HG03442 (cell line): ENCODE results near the gene CRYGS.
"Not testable (repeated sequence)": the region's sequence is repeated elsewhere in the genome, so short reads cannot be mapped to it uniquely, and the experiment has no call there.

Experiments used
- ATAC-seq: cut with Tn5 transposase; IDR thresholded peaks from one replicate; pipeline ENCODE4 v1.9.1; 2021; ENCODE audit warnings: mild to moderate bottlenecking, moderate library complexity; ENCODE audit not compliant: unreplicated experiment

The CRYGS gene

DNA sequence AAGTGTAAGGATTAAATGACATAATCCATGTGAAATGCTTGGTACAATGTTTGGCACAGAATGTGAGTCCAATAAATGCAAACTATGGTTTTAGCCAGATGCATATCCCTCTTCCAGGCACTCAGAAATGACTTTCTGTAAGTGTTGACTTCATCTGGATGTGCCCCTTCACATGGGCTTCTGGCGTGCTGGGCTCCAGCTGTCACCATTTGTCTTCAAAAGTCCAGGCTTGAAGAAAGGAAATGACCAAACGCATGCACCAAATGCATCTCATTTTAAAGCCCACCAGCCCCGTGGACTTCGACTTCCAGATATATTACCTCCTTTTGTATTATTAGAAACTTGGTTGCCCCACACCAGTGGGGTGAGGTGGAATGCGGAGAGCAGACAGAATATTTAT, 23.7 kb downstream of the CRYGS start:
- no peak for ATAC-seq

DNA sequence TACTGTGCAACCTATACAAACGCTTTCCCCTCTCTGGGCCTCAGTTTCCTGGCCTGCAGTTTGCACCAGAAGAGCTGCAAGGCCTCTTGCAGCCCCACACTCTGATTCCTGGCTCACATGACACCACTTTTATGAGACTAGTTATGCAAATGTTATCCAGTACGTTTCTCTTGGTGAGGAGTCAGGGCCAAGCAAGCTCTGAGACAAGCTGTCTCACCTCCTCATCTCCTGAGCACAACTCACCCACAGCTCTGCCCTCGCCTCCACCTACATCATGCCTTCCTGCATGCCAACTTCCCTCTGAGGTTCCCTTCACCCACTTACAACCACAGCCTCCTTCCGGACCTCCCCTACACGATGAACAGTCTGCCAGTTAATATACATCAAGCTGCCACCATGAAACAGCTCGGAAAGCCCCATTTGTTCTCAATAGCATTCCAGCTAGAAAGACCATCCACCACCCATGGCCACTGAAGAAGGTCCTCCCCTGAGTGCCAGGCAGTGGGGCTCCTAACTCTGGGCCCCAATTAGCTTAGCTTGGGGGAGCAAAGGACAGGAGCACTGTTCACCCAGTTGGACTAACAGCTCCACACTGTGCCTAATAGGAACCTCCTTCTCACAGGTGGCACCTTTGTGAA, 25.0 kb downstream of the CRYGS start:
- ATAC-seq = peak; percentile 44

DNA sequence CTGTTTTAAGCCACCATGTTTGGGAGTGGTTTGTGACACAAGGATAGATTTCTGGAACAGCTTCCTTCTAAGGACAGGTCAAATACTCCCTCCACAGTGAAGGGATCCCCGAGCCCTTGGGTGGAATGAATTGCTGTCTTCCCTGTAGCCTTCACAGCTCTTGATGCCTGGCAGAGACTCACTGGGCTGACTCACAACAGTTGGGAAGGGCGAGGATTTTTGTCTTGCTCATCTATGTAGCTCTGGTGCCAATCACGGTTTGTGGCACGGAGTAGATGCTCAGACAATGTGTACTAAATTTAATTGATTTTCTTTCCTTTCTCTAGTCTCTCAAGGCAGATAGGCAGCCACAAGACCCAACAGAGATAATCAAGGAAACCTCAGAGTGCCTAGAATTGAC, 27.0 kb downstream of the CRYGS start:
- no peak for ATAC-seq

DNA sequence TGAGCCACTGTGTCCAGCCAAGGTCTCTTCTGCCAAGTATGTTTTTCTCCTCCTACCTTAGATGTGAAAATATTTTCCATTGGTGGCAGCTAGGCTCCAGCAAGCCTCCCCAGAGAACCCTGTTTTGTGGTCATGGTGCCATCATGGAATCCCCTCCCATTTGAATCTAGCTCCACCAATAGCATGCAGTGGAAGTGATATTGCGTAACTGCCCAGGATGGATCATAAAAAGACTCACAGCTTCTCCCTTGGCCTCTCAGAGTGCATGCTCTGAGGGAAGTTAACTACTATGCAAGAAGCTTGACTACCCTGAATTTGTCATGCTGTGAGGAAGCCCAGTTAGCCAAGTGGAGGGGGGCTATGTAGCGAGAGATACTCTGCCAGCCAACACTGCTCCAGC, 27.5 kb downstream of the CRYGS start:
- ATAC-seq = no peak

DNA sequence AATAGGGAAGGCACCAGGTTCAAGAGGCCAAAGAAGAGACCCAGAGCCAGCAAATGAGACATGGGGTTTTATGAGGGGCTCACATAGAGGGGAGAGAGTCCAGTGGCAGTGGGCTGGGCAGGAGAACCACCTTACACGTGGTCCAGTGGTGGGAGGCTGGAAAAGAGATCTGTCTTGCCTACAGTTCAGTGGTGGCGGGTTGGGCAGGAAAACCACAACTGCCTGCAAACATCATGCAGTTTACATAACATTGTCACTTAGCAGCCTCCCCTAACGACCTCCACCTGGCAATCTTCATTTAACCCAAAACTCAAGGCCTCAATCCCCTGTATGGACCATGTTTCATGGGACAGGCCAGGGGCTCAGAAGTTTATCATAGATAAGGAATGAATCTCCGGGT, 29.1 kb downstream of the CRYGS start:
- no peak for ATAC-seq

DNA sequence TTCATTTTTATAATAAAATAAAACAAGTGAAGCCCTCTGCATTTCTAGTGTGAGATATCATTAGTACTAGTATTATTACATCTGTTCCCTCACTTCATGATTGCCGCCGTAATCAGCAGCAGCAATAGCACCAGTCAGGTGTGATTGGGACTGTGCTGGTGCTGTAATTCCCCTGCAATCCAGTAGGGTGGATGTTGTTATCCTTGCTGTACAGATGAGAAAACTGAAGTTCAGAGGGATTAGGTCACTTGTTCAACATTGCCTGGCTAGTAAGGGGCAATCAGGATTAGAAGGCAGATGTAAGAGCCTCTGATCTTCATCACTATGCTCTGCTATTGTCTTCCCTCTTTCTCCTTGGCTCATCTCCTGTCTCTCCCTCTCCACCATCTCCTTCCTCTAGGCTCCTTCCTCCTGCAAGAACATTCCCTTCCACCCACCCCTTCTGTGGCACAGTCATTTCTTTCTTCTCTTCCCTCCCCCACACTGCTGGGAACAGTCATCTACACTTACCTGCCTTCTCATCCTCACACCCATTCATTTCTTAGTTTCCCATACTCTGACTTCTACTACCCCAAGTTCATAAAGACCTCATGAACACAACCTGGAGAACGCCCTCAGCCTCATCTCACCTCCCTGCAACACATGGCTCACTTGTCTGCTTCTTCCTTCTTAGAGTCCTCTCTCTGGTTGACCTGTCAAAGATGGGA, 29.7 kb downstream of the CRYGS start:
- ATAC-seq = no peak

DNA sequence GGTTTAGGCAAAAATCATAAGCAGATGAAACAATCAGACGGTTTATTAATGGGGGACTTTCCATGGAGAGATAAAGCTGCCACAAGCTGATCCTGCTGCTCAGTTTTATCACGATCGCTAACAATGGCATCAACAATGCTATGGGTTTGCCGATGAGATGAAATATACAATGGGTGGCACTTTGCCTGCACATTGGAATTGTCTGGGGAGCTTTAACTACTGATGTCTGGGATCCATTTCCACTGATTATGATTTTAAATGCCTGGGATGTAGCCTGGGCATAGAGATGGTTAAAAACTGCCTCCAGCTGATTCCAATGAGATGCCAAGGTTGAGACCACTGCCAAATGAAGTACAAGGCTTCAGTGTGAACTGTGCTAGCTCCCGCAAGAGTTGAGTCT, 30.8 kb downstream of the CRYGS start:
- no peak for ATAC-seq

DNA sequence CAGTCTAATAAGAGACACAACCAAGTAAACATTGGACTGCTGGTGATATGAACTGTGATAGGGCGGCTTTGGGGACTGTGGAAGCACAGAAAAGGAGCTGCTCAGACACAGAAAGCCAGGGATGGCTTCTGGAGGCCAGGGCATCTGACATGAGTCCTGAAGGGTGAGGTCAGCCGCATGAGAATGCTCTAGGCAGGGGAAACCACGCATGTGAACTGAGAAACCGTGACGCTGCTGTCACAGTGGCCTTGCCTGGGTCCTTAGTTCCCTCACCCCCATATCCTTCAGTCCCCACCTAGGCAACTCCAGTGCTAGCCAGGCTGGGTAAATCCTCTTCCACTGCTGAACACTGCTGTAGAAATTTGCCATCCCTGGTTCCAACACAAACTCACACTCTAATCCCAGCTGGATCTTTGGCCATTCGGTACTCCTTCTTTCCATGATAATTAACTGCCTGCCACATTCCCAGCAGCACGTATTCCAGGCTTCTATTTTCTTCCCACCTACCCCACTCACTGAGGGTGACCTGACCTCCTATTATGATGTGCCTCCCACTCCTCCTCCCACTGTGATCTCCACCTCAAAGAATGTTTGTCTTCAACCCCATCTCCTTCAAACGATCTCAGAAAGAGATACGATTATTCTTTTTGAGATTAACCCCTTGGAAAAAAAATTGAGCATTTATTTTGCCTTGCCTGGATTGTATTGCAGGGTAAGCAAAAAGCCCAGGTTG, 31.4 kb downstream of the CRYGS start:
- no peak for ATAC-seq

DNA sequence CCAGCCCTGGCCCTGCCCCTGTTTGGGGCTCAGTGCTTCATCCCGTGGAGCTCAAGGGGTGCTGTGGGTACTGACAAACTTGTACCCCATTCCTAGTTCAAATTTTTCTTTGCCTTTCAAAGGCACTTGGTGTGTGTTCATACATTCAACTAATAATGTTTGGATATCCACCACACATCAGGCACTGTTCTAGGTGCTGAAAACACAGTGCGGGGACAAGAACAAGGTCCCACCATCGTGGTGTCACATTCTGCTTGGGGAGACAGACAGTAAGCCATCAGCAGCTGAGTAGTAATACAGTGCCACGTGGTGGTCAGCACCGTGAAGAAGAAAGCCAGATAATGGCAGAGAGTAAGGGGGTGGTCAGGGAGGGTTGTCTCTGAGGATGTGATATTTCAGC, 32.5 kb downstream of the CRYGS start:
- no peak for ATAC-seq

DNA sequence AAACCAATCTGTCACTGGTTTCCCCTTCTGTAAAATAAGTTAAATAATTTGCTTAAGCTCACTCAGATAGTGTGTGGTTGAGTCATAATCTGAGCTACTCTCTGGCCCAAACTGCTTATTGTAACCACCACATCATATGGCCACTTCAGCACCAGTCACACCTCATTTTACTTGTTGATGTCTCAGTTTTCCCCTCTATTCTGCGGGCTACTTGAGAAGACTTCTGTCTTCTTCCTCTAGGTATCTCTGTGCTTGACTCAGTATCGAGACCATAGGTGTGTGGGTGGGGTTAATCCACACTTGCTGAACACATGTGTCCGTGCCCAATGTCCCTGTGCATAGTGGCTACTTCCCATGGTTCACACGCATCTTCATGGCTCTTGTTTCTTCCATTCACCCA, 32.9 kb downstream of the CRYGS start:
- ATAC-seq = peak; percentile 67

DNA sequence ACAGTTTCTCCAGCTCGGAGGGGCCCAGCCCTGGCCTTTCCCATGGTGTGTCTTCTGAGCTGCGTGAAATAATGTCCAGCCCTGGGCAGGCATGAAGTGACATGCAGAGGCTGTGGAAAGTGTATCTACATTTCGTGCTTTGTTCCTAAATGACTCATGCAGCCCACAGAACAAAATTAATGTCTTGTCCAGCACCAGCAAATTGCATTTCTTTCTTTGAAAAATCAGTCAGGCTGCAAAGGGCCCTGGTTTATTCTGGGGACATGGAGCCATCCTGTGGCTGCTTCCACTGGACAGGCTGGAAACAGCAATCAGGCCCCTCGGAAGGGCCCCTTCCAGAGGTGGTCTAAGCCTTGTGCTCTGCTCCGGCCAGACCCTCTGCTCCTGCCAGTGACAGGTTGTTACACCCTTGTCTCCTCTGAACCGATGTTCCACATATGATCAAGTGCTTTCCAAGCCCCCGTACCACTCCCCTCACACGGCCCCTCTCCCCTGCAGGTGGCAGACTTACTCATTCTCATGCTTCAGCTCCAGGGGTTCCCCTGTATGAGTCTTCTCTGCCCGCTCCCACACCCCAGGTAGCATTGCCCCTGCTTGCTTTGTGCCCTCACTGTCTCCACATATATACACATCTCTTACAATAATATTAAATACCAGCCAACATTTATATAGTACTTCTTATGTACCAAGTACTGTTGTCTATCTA, 33.7 kb downstream of the CRYGS start:
- ATAC-seq = peak; percentile 31

DNA sequence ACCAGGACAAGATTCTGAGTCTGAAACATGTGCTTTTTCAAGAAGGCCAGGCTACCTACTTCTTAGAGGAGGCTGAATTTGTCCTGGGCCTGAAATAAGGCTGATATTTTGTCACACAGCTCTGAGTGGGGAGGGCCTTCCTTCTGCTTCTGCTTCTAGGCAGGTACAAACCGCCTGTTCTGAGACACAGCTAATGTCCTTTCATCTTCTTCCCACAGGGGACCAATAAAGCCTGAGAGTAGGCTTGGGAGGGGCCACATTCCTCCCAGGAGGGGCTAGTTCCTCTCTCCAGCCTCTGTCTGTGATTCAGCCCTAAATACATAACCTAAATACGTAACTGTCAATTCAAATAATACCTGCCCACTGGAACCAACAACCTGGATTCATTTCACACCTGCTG, 34.8 kb downstream of the CRYGS start:
- ATAC-seq = no peak

DNA sequence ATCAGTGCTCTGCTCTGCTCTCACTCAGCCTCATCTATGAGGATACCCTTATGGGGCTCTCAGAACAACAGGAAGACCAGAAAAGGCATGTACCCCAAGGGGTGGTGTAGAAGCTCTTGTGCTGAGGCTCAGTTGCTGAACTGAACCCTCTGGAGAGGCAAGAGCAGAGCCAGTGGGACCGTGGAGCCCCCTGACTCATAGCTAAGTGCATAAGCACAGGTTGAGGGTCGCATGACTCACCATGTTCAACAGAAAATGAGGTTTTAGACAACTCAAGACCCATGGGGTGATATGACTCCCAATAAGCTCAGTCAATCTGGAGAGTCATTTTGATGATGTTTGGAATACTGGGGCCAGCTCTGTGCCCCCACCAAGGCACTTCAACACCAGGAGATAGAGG, 37.3 kb downstream of the CRYGS start:
- ATAC-seq = no peak

DNA sequence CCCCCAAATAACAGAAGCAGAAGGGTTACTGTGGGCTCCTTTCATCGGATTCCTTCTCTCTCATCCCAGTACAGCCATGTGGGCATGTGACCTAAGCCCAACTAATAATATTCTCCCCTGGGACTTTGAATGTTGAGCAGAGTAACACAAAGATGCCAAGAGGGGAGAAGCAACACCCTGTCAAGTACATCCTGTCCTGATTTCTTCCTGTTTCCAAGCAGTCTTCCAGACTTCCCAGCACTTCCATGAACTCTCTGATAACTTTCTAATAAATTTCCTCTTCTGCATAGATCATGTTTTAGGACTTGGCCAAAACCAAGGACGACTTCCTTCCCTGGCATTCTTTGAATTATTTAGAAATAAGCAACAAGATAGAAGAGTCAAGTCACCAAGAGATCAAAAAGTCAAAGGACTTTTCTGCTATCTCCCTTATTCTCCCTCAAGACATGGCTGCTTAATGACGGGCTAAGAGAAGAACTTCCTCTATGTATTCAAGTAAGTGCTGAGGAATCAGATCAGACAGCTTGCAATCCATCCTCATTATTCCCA, 37.9 kb downstream of the CRYGS start:
- ATAC-seq = no peak

DNA sequence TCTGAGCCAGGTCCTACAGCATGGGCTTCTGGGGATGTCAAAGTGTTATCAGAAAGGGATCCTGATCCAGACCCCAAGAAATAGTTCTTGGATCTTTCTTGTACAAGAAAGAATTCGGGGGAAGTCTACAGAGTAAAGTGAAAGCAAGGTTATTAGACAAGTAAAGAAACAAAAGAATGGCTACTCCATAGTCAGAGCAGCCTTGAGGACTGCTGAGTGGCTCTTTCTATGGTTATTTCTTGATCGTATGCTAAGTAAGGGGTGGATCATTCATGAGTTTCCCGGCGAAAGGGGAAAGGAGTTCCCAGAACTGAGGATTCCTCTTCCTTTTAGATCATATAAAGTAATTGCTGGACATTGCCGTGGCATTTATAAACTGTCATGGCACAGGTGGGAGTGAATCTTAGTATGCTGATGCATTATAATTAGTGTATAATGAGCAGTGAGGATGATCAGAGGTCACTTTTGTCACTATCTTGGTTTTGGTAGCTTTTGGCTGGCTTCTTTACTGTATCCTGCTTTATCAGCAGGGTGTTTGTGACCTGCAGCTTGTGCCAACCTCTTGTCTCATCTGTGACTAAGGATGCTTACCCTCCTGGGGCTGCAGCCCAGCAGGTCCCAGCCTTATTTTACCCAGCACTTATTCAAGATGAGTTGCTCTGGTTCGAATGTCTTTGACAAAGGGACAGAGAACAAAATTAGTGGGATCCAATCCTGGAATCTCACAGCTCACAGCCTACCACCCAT, 41.0 kb downstream of the CRYGS start:
- no peak for ATAC-seq

DNA sequence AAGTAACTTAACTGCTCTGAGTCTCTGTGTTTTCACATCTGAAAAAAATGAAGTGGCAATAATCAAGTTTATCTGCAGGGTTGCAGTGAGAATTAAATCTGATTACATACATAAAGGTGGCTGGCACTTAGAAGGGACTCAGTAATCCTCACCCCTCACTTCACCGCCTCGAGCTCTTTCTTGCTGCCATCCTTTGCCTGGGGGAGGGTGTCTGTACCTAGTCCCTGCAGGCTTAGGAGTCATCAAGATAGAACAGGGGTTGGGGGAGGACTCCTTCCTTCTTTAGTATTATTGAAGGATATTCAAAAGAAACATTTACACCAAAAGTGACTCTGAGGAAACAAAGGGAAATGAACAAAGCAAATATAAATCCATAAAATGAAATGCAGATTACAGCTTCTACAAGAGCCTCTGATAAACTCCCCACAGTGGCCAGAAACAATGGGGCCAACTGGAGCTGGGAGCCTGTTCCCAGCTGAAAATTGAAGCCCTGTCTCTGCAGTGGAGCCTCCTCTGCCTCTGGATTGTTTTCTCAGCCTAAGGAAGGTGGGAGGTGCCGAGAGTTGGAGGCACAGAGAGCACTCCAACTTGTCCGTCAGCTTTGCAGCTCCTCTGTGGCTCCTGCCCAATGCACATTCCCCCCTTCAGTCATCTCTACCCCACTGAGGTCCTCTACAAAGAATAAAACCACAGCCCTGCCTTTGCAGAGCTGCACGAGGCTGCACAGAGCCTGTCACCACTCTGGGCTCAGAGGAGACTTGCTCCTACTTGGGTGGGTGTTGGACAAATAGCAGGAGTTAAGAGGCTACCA, 41.8 kb downstream of the CRYGS start:
- ATAC-seq = no peak

DNA sequence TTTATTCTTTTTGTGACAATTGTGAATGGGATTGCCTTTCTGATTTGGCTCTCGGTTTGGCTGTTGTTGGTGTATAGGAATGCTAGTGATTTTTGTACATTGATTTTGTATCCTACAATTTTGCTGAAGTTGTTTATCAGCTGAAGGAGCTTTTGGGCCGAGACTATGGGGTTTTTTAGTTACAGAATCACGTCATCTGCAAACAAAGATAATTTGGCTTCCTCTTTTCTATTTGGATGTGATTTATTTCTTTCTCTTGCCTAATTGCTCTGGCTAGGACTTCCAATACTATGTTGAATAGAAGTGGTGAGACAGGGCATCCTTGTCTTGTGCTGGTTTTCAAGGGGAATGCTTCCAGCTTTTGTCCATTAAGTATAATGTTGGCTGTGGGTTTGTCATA, 44.2 kb downstream of the CRYGS start:
- ATAC-seq = not testable (repeated sequence)

DNA sequence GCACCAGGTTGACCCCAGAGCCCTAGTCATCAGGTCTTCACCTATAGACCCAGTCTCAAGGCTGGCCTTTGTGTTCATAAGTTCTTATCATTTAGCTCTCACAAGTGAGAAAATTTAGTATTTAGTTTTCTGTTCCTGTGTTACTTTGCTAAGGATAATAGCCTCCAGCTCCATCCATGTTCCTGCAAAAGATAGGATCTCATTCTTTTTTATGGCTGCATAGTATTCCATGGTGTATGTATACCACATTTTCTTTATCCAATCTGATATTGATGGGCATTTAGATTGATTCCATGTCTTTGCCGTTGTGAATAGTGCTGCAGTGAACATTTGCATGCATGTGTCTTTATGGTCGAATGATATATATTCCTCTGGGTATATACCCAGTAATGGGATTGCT, 46.2 kb downstream of the CRYGS start:
- ATAC-seq = not testable (repeated sequence)

DNA sequence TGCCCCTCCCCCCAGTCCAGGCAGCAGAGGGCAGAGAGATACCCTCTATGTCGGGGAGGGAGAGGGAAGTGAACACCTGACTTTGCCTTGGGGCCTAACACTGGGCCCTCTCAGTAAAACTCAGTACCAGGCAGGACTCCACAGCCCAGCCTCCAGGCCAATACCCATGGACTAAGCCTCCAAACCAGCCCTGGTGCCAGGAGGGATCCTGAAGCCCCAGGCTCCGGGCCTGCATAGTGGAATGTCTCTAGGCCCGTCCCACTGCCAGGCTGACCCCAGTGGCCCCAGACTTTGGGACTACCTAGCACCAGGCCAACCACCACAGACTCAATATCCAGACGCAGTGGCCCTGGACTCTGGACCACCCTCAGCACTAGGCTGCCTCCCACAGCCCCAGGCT, 46.6 kb downstream of the CRYGS start:
- no peak for ATAC-seq

DNA sequence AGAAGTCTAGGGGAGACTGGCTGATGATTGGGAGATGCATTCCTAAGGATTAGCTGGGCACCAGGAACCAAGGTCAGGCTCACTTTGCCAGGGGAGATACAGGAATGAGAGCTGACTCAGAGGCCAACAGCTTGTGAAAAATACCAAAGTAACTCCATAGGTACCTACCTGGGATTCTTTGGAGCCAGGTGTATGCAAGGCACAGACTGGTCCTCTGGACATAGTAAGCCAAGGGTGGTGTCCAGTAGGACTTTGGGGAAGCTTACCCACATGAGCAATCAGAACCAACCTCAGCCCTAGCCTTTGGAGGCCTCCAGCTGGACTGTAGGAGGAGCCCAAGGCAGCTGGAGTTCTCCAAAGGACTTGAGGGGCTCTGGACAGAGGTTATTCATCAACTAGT, 47.5 kb downstream of the CRYGS start:
- no peak for ATAC-seq
